Mammary epithelial cell (primary cell): ENCODE results near the gene HPX.

ENCODE experiments used
- CTCF ChIP-seq, 2 donors: IDR thresholded peaks in 1 of 2; conservative IDR thresholded peaks in 1 of 2; 2 replicates each; pipeline ENCODE4 v1.5.1; 2011 to 2012; ENCODE audit warnings: inconsistent platforms in 2 of 2, low read length in 2 of 2, mild to moderate bottlenecking in 2 of 2, control low read depth in 1 of 2, low read depth in 1 of 2; ENCODE audit not compliant: insufficient read depth in 1 of 2; ENCODE audit errors: extremely low read depth in 1 of 2
- EZH2 ChIP-seq: IDR thresholded peaks from 2 replicates; pipeline ENCODE4 v1.6.1; 2012; ENCODE audit warnings: low read length, inconsistent platforms, borderline replicate concordance

- TF ChIP-seq EZH2: no peak
- no peak for TF ChIP-seq CTCF (conservative IDR thresholded peaks at IDR 0.05 in 1 of 2, IDR thresholded peaks at IDR 0.05 in 1 of 2; ENCODE audit: extremely low read depth in 1 of 2, insufficient read depth in 1 of 2, low read depth in 1 of 2, low read length in 2 of 2)
Observed at GRCh38 chr11:6420677-6421076, 20.1 kb downstream of the HPX start.
